ENCODE results near the gene RNLS.

DNA sequence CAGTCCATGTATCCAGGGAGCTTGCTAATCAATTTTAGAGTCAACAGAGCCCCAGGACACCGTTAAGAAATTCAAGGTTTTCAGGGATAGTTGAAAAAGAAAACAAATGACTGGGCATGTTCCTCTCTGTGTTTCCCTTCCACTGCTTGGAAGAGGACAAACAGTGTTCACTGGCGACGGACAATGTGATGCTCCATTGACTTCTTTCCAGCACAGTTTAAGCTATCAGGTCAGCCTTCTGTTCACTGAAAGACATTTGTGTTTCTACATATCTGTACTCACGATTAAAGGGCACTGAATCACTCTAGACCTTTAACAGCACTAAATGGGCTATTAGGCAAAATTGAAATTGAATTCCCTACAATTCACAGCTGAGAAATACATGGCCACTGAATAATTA lies 123.6 kb downstream of the RNLS start:
- TF ChIP-seq, protein P1, sequence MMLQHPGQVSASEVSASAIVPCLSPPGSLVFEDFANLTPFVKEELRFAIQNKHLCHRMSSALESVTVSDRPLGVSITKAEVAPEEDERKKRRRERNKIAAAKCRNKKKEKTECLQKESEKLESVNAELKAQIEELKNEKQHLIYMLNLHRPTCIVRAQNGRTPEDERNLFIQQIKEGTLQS (IDR thresholded peaks at IDR 0.05; ENCODE audit: insufficient read depth, low read depth, low read length) = no peak
- TF ChIP-seq, protein P2, sequence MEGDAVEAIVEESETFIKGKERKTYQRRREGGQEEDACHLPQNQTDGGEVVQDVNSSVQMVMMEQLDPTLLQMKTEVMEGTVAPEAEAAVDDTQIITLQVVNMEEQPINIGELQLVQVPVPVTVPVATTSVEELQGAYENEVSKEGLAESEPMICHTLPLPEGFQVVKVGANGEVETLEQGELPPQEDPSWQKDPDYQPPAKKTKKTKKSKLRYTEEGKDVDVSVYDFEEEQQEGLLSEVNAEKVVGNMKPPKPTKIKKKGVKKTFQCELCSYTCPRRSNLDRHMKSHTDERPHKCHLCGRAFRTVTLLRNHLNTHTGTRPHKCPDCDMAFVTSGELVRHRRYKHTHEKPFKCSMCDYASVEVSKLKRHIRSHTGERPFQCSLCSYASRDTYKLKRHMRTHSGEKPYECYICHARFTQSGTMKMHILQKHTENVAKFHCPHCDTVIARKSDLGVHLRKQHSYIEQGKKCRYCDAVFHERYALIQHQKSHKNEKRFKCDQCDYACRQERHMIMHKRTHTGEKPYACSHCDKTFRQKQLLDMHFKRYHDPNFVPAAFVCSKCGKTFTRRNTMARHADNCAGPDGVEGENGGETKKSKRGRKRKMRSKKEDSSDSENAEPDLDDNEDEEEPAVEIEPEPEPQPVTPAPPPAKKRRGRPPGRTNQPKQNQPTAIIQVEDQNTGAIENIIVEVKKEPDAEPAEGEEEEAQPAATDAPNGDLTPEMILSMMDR (IDR thresholded peaks at IDR 0.05; ENCODE audit: control extremely low read depth in 1 of 3, insufficient read depth in 1 of 3, low read depth in 1 of 3, low read length in 3 of 3) = no peak
- no peak for TF ChIP-seq POLR2AphosphoS5 (IDR thresholded peaks at IDR 0.05; ENCODE audit: low read depth, low read length)
- TF ChIP-seq, protein P3, sequence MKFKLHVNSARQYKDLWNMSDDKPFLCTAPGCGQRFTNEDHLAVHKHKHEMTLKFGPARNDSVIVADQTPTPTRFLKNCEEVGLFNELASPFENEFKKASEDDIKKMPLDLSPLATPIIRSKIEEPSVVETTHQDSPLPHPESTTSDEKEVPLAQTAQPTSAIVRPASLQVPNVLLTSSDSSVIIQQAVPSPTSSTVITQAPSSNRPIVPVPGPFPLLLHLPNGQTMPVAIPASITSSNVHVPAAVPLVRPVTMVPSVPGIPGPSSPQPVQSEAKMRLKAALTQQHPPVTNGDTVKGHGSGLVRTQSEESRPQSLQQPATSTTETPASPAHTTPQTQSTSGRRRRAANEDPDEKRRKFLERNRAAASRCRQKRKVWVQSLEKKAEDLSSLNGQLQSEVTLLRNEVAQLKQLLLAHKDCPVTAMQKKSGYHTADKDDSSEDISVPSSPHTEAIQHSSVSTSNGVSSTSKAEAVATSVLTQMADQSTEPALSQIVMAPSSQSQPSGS (IDR thresholded peaks at IDR 0.05; ENCODE audit: low read length) = no peak
- TF ChIP-seq POLR2A (IDR thresholded peaks at IDR 0.05; ENCODE audit: control extremely low read depth in 1 of 2, low read depth in 2 of 2, low read length in 2 of 2) = no peak
- TF ChIP-seq KDM1A (IDR thresholded peaks at IDR 0.05; ENCODE audit: borderline replicate concordance, low read length) = no peak
- TF ChIP-seq EZH2 (IDR thresholded peaks at IDR 0.05; ENCODE audit: low read depth, low read length, severe bottlenecking) = no peak
